Fibroblast of mammary gland (primary cell): ENCODE data around the gene BTAF1.

ENCODE experiments used
- DNase-seq: peaks from one replicate; pipeline ENCODE4 v3.0.0-alpha.2; 2010; ENCODE audit warnings: low read depth
- H3K4me3 ChIP-seq: 2 replicates; pipeline ENCODE4 v1.5.1; 2011; ENCODE audit warnings: low read depth, mild to moderate bottlenecking, low read length, moderate library complexity; ENCODE audit not compliant: control insufficient read depth
- TF ChIP-seq, protein P1 (sequence below): conservative IDR thresholded peaks from 2 replicates; pipeline ENCODE4 v1.5.1; 2011; ENCODE audit warnings: low read depth, low read length, inconsistent platforms; ENCODE audit not compliant: control insufficient read depth, insufficient read depth

BTAF1 gene

DNA sequence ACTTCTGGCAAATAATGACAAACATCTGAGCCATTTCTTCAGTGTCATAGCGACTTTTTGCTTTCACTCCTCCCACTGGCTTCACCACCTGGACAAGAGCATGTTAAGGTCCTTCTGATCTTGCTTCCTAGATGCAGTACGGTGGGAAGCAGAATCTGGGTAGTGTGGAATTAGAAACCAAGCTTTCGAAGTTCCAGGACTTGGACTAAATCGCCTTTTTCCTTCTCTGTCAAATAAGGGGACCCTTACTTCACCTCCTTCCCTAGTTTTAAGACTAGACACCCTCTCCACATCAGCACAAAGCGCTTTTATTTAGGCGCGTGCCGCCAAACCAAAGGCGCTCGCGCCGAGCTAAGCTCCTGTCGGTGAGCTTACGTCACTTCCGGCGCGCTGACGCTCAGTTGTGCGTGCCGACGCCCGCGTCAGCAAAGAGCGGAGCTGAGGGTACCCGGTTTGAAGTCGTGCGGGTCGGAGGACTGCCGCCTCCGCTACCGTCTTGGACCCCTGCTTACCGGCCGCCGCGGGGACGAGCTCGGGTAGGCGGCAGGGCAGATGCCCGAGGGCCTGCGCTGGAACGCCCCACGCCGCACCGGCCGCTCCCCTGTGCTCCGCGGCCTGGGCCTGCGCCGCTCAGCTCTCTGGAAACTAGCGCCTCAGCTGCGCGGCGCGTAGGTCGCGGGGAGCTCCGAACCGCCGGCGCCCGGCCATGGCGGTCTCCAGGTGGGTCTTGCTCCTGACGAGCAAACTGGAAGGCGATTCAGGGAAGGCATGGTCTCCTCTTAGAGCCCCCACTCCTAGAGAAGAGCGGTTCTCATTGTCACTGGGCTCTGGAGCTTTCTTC is at the start of gene BTAF1:
BTAF1 (plus strand) TSS at position 400 of the 841 bp plus-strand sequence; CDS start at position 707, 307 bp downstream.
- DNase-seq, result peak; percentile 92
- TF ChIP-seq, protein P1, sequence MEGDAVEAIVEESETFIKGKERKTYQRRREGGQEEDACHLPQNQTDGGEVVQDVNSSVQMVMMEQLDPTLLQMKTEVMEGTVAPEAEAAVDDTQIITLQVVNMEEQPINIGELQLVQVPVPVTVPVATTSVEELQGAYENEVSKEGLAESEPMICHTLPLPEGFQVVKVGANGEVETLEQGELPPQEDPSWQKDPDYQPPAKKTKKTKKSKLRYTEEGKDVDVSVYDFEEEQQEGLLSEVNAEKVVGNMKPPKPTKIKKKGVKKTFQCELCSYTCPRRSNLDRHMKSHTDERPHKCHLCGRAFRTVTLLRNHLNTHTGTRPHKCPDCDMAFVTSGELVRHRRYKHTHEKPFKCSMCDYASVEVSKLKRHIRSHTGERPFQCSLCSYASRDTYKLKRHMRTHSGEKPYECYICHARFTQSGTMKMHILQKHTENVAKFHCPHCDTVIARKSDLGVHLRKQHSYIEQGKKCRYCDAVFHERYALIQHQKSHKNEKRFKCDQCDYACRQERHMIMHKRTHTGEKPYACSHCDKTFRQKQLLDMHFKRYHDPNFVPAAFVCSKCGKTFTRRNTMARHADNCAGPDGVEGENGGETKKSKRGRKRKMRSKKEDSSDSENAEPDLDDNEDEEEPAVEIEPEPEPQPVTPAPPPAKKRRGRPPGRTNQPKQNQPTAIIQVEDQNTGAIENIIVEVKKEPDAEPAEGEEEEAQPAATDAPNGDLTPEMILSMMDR, result no peak
- H3K4me3 ChIP-seq, result peak within 1 kb of the TSS; percentile 81

GRCh38 chr10:91875156-91875555 is 48.4 kb upstream of the BTAF1 start:
- no peak overlapping the region for H3K4me3 ChIP-seq
- no peak for DNase-seq
- TF ChIP-seq, protein P1, result no peak

DNA sequence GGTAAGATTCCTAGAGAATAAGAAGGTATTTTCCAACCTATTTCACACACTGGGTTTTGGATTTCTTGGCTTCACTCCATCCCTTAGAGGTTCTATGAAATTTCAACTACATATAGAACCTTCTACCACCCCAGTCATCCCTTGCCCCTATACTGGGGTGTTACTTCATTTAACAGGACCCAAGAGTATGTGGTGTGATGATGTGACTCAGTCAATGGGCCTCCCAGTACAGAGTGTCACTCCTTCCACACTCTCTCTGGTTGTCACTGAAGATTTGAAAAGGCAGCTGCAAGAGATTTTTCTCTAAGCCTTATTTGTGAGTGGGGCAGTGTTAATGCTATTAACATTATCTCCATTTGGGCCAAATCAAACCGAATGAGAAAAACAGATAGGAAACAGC is 47.8 kb upstream of the BTAF1 start:
- H3K4me3 ChIP-seq, result no peak overlapping the region
- TF ChIP-seq, protein P1, result no peak
- no peak for DNase-seq

DNA sequence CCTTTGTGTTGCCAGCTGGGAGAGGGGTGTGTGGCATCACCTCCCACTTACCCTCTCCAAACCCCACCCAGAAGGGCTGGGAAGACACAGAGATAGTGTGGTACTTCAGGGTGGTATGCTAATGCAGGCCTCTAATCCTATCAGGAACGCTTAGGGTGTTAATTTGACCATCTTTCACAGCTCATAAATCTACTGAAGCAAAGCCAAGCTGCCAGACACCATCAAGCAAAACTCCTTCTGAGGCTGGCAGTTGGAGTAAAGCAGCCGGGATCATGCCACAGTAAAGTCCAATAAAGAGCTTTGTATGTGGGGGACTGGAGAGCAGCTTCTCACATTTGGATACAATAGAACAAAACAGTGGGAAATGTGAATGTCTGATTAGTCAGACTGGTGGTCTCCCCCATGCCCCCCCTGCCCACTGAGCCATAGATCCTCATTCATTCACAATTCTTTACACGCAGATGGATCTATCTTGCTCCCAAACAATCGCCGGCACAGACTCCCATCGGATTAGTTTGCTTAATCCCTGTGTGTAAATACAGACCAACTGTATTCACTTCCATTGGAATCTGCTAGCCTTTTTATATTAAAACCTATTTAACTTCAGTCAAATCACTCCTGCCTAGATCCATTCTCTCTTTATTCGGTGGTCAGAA is 43.9 kb upstream of the BTAF1 start:
- no peak overlapping the region for H3K4me3 ChIP-seq
- TF ChIP-seq, protein P1, result no peak
- DNase-seq, result no peak

- no peak for DNase-seq
- TF ChIP-seq, protein P1, result no peak
- H3K4me3 ChIP-seq, result no peak overlapping the region
Measured at GRCh38 chr10:91880310-91880709, 43.3 kb upstream of the BTAF1 start.

DNA sequence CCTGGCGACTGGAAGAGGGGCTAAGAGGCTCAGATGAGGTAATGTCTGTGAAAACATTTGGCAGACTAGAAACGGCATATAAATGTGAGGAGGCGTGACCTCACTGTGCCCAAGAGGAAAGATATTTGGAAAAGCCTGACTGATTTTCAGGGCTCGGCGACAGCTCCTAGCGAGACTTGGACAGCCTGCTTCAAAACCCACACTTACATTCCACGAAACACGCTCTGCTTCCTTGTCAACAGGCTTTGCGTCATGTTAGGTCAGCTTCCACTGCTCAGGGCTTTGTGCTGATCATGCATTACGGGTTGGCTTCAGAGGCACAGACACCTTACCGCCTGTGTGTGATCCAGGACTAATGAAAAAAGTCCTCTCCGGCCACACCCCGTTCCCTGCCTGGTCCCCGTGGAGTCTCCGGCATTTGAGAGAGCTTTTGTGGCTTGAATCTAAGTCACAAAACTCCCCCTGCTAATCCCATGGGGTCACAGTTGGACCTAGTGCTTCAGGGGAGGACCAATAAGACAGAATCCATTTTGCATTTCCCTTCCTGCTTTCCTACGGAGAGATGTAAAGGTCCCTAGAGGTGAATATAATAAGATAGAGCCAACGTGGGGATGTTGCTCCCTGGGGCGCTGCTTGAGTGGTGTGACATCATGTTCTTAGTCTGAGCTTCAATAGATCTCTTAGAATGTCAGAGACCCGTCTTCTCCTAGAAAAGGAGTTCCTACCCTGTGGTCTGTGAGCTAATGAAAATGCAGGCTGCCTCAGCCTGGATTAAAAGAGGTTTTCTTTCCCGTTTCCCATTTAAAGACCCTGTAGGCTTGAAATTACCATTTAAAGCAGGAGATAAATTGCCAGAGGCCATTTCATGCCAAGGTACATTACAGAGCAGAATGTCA is 39.8 kb upstream of the BTAF1 start:
- TF ChIP-seq, protein P1, result no peak
- peak overlapping the region; percentile 4 for H3K4me3 ChIP-seq
- peak; percentile 64 for DNase-seq
